ENCODE measurements around the gene TRABD. TPM values are rescaled to one million over a fixed set of nuclear protein-coding genes. Genes with fewer than 3 reads are reported as not detected.

Gene TRABD
- total RNA-seq, 4 donors from 2014 or later, result 39.3 to 55.1 (median 45.8) TPM

GRCh38 chr22:50173311-50173982 lies 12.3 kb upstream of the TRABD start:
- Histone ChIP-seq H3K36me3 (no peaks in the 10 kb centered on the region), H3K4me3 (no peak overlapping the region), H3K9me3 (no peaks in the 10 kb centered on the region), H3K4me1 (peaks cover 3 to 28% (median 23%) of the 10 kb centered on the region in 3 donors), H3K27ac (no peak overlapping the region), H3K27me3 (peaks cover 0 to 78% (median 2%) of the 10 kb centered on the region in 4 donors)
- no peak for TF ChIP-seq CTCF (IDR thresholded peaks at IDR 0.05)
- TF ChIP-seq POLR2A (IDR thresholded peaks at IDR 0.05), result no peak
- DNase-seq, result no peak
- 54 to 78% methylated on average over 3 to 20 of the region's 26 CpGs for WGBS, 2 donors
- intact Hi-C loops (cut with DNase I), result no loop called here

GRCh38 chr22:50173983-50174355 lies 11.7 kb upstream of the TRABD start:
- intact Hi-C loops (cut with DNase I), result no loop called here

GRCh38 chr22:50174382-50175190 lies 11.1 kb upstream of the TRABD start:
- H3K27ac ChIP-seq, result no peak overlapping the region
- TF ChIP-seq POLR2A (IDR thresholded peaks at IDR 0.05) (no peak), CTCF (IDR thresholded peaks at IDR 0.05) (no peak)
- intact Hi-C loops (cut with DNase I), result no loop called here
- H3K27me3 ChIP-seq, result peaks cover 0 to 78% (median under 1%) of the 10 kb centered on the region in 4 donors
- H3K4me3 ChIP-seq, result no peak overlapping the region
- H3K9me3 ChIP-seq, result no peaks in the 10 kb centered on the region
- H3K4me1 ChIP-seq, result peaks cover under 1 to 22% (median 17%) of the 10 kb centered on the region in 3 donors
- no peaks in the 10 kb centered on the region for H3K36me3 ChIP-seq
- no peak for DNase-seq
- WGBS, 2 donors, result 60 to 61% methylated on average over 1 to 5 of the region's 27 CpGs

More at GRCh38 chr22:50173983-50174355, 11.7 kb upstream of the TRABD start:
- H3K9me3 ChIP-seq, result no peaks in the 10 kb centered on the region
- no peak for TF ChIP-seq CTCF (IDR thresholded peaks at IDR 0.05)
- no peak for TF ChIP-seq POLR2A (IDR thresholded peaks at IDR 0.05)
- H3K36me3 ChIP-seq, result no peaks in the 10 kb centered on the region
- no peak overlapping the region for H3K27ac ChIP-seq
- peaks cover 0 to 78% (median 2%) of the 10 kb centered on the region in 4 donors for H3K27me3 ChIP-seq
- 71 to 92% methylated on average over 2 to 3 of the region's 6 CpGs for WGBS, 2 donors
- H3K4me1 ChIP-seq, result peaks cover 3 to 28% (median 23%) of the 10 kb centered on the region in 3 donors
- DNase-seq, result no peak
- no peak overlapping the region for H3K4me3 ChIP-seq

- H3K36me3 ChIP-seq, result no peaks in the 10 kb centered on the region
- H3K4me3 ChIP-seq, result no peak overlapping the region
- H3K27ac ChIP-seq, result no peak overlapping the region
- 76 to 100% methylated on average over 2 of the region's 6 CpGs for WGBS, 2 donors
- peaks cover 0 to 17% (median 12%) of the 10 kb centered on the region in 3 donors for H3K4me1 ChIP-seq
- intact Hi-C loops (cut with DNase I), result no loop called here
- H3K9me3 ChIP-seq, result no peaks in the 10 kb centered on the region
- DNase-seq, result no peak
- TF ChIP-seq POLR2A (IDR thresholded peaks at IDR 0.05) (no peak), CTCF (IDR thresholded peaks at IDR 0.05) (no peak)
- H3K27me3 ChIP-seq, result peaks cover 0 to 73% (median 0%) of the 10 kb centered on the region in 4 donors
Measured at GRCh38 chr22:50175191-50175461, 10.6 kb upstream of the TRABD start.

All from esophagus squamous epithelium (tissue), 5 donors.